ENCODE measurements around the gene ABCF2. TPM values are rescaled to one million over a fixed set of nuclear protein-coding genes. Genes with fewer than 3 reads are reported as not detected.

ABCF2 gene
- total and polyA plus RNA-seq, 2 donors (not counting 1 experiment from before 2014, with no cell fraction given) = 16.1 to 30.2 TPM

- Histone ChIP-seq H4K20me1 (ENCODE audit: control insufficient read depth, insufficient read depth, low read length, poor library complexity, severe bottlenecking) (peaks cover 15% of the 10 kb centered on the region), H3K4me2 (replicated peaks; ENCODE audit: low read depth, low read length, poor library complexity, severe bottlenecking) (peak overlapping the region; percentile 99), H2AFZ (ENCODE audit: insufficient read depth, low read depth, low read length, poor library complexity, severe bottlenecking) (peak overlapping the region; percentile 64), H3K27me3 (replicated peaks in 1 of 4; ENCODE audit: control extremely low read depth in 1 of 4, control insufficient read depth in 3 of 4, insufficient read depth in 4 of 4, low read length in 3 of 4) (peaks cover 0 to 38% (median 17%) of the 10 kb centered on the region in 4 experiments), H3K36me3 (replicated peaks in 1 of 2; ENCODE audit: control extremely low read depth in 1 of 2, control insufficient read depth in 1 of 2, extremely low read depth in 1 of 2, insufficient read depth in 2 of 2, low read length in 1 of 2) (peaks cover 0 to 3% of the 10 kb centered on the region in 2 experiments), H3K4me1 (ENCODE audit: control insufficient read depth in 2 of 2, insufficient read depth in 2 of 2, low read length in 2 of 2) (peaks cover 41 to 44% of the 10 kb centered on the region in 2 donors), H3K27ac (ENCODE audit: low read length in 2 of 2) (no peak overlapping the region), H3K4me3 (ENCODE audit: control extremely low read depth in 1 of 5, extremely low read depth in 1 of 5, insufficient read depth in 1 of 5, low read depth in 2 of 5, low read length in 4 of 5) (peak overlapping the region in 4 of 5 experiments; percentile 13 to 69 (median 42)), H3K79me2 (ENCODE audit: control insufficient read depth, insufficient read depth, low read length) (no peaks in the 10 kb centered on the region), H3K9ac (ENCODE audit: low read length) (peak overlapping the region; percentile 59), H3K9me3 (ENCODE audit: control extremely low read depth in 1 of 3, control insufficient read depth in 2 of 3, insufficient read depth in 1 of 3, low read length in 2 of 3) (peaks cover 0 to 19% (median 0%) of the 10 kb centered on the region in 3 donors)
- H3K4me3 Mint-ChIP-seq = peak overlapping the region; percentile 81
- 15% methylated on average over 8 of the region's 17 CpGs for WGBS (ENCODE audit: insufficient coverage)
- ChIA-PET CTCF (interaction anchor here (0.8 to 4.2 kb wide), 11 partner anchors 9 to 125 kb away, joined by 3 to 34 read pairs (median 4); partner anchors contain the start of genes ABCF2 and CHPF2), POLR2A (interaction anchor here (1.7 to 1.8 kb wide), 2 partner anchors 11 to 16 kb away, joined by 6 to 13 read pairs; partner anchors contain the start of genes ABCF2 and CHPF2)
- H3K9me3 Mint-ChIP-seq (ENCODE audit: insufficient read depth) = no peaks in the 10 kb centered on the region
- DNase-seq (peak; percentile 75), ATAC-seq (ENCODE audit: low read depth) (peak; percentile 18)
- H3K27ac Mint-ChIP-seq = peak overlapping the region; percentile 38
- intact Hi-C loops (cut with micrococcal nuclease) = loop anchor here (1.0 to 2.0 kb wide), 2 partner anchors 16 to 71 kb away; partner anchors contain the start of gene ABCF2
- no peak for TF ChIP-seq EZH2 (IDR thresholded peaks at IDR 0.05; ENCODE audit: borderline replicate concordance, insufficient read depth, low read depth, low read length, poor library complexity, severe bottlenecking)
- TF ChIP-seq CTCF (IDR thresholded peaks at IDR 0.05) = no peak
- H3K27me3 Mint-ChIP-seq = peaks cover 7% of the 10 kb centered on the region
- peaks cover 38% of the 10 kb centered on the region for H3K4me1 Mint-ChIP-seq
These were observed 16.6 kb upstream of the ABCF2 start for GRCh38 chr7:151243408-151244195.
